Measurements from ENCODE around the gene SH3GLB2. TPM values are rescaled to one million over a fixed set of nuclear protein-coding genes. Genes with fewer than 3 reads are reported as not detected.

The SH3GLB2 gene
- total RNA-seq, 2 donors from 2014 or later = 109 to 110 TPM

GRCh38 chr9:129022037-129022436, 6.1 kb downstream of the SH3GLB2 start:
- H3K27me3 ChIP-seq = no peaks in the 10 kb centered on the region
- no peaks in the 10 kb centered on the region for H3K36me3 ChIP-seq
- H3K4me1 ChIP-seq = peaks cover 7% of the 10 kb centered on the region
- no peak overlapping the region for H3K4me3 ChIP-seq
- H3K9me3 ChIP-seq = no peaks in the 10 kb centered on the region
- DNase-seq = no peak
- no peak for TF ChIP-seq CTCF (IDR thresholded peaks at IDR 0.05)
- intact Hi-C loops (cut with DNase I) = no loop called here
- H3K27ac ChIP-seq = no peak overlapping the region
- H3K9ac ChIP-seq (ENCODE audit: low read depth in 2 of 2, low read length in 2 of 2) = no peak overlapping the region

- intact Hi-C loops (cut with DNase I) = no loop called here
- Histone ChIP-seq H3K27me3 (no peaks in the 10 kb centered on the region), H3K4me1 (no peaks in the 10 kb centered on the region), H3K9ac (ENCODE audit: low read depth in 2 of 2, low read length in 2 of 2) (no peak overlapping the region), H3K36me3 (no peaks in the 10 kb centered on the region), H3K4me3 (no peak overlapping the region), H3K9me3 (no peaks in the 10 kb centered on the region), H3K27ac (no peak overlapping the region)
- no peak for DNase-seq
- TF ChIP-seq CTCF (IDR thresholded peaks at IDR 0.05) = no peak
Observed at GRCh38 chr9:129021091-129021490, 7.0 kb downstream of the SH3GLB2 start.

DNA sequence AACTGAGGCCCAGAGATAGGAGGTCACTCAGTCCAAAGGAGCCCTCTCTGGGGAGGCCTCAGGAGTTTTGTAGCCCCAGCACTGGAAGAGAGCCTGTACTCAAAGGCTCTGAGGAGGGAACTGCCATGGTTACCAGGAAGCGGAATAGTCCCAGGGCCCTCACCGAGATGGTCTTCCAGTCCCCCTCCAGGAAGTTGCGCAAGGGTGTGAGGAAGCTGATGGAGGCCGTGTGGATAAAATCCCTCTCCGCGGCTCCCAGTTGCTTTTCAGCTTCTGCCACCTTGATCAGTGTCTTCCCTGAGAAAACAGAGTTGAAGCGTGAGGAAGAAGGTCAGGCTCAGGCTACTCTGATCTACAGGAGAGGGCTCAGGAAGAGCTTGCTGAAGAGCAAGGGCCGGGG, 13.5 kb downstream of the SH3GLB2 start:
- no peaks in the 10 kb centered on the region for H3K27me3 ChIP-seq
- DNase-seq = no peak
- H3K4me1 ChIP-seq = no peaks in the 10 kb centered on the region
- intact Hi-C loops (cut with DNase I) = no loop called here
- H3K9me3 ChIP-seq = no peaks in the 10 kb centered on the region
- no peak for TF ChIP-seq CTCF (IDR thresholded peaks at IDR 0.05)
- no peak overlapping the region for H3K4me3 ChIP-seq
- peaks cover 16% of the 10 kb centered on the region for H3K36me3 ChIP-seq
- no peak overlapping the region for H3K27ac ChIP-seq
- H3K9ac ChIP-seq (ENCODE audit: low read depth in 2 of 2, low read length in 2 of 2) = no peak overlapping the region

DNA sequence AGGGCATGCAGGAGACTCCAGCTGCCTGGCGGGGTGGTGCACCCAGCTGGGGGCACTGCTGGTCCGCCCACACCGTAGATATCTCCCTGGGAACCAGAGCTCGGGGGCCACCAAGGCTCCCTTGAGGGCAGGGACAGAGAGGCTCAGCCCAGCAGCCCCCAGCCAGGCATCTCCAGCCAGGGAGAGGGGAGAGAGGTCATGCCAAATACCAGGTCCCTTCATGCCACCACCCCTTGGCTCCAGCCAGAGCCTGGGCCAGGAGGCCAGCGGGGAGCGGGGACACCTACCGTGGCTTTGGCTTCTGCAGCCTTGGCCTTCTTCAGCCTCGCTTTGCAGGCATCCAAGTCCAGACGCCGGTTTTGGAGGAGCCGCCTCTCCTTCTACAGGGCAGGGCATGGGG, 14.0 kb downstream of the SH3GLB2 start:
- H3K27me3 ChIP-seq = no peaks in the 10 kb centered on the region
- DNase-seq = no peak
- intact Hi-C loops (cut with DNase I) = no loop called here
- peaks cover 16% of the 10 kb centered on the region for H3K36me3 ChIP-seq
- no peak for TF ChIP-seq CTCF (IDR thresholded peaks at IDR 0.05)
- no peak overlapping the region for H3K27ac ChIP-seq
- H3K4me3 ChIP-seq = no peak overlapping the region
- H3K4me1 ChIP-seq = no peaks in the 10 kb centered on the region
- no peaks in the 10 kb centered on the region for H3K9me3 ChIP-seq
- H3K9ac ChIP-seq (ENCODE audit: low read depth in 2 of 2, low read length in 2 of 2) = no peak overlapping the region

DNA sequence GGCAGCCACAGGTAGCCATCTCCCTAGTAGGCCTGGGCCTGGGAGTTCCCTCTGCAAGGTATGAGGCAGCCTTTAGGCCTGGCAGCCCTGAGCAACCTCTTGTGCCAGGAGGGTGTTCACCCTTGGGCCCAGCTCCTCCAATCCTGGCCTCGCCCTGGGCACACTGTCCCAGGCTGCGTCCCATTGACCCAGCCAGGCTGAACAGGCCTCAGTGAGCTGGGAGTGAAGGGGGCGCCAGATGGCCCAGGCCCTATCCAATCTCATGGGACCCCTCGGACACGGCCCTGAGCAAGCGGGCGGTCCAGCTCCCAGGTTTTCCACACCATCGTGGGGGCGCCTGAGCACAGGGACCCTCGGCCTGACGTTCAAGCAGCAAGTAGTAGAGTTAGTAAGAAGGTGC, 14.5 kb downstream of the SH3GLB2 start:
- Histone ChIP-seq H3K9ac (ENCODE audit: low read depth in 2 of 2, low read length in 2 of 2) (no peak overlapping the region), H3K36me3 (peaks cover 16% of the 10 kb centered on the region), H3K27me3 (no peaks in the 10 kb centered on the region), H3K9me3 (no peaks in the 10 kb centered on the region), H3K4me3 (no peak overlapping the region), H3K27ac (no peak overlapping the region), H3K4me1 (no peaks in the 10 kb centered on the region)
- no peak for DNase-seq
- TF ChIP-seq CTCF (IDR thresholded peaks at IDR 0.05) = no peak
- intact Hi-C loops (cut with DNase I) = no loop called here
